H1 (cell line): Measurements from ENCODE around the gene POLN.

ENCODE experiments used
- CTCF ChIP-seq, 3 experiments: IDR thresholded peaks; 1 replicate in 2 of 3; 2 replicates in 1 of 3; pipeline versions ENCODE4 v1.5.1 to v1.6.1; 2011; ENCODE audit warnings: low read length in 3 of 3, mild to moderate bottlenecking in 3 of 3, inconsistent platforms in 2 of 3, low read depth in 1 of 3, moderate library complexity in 1 of 3; ENCODE audit not compliant: insufficient read depth in 1 of 3; ENCODE audit errors: control extremely low read depth in 1 of 3
- E2F6 ChIP-seq: IDR thresholded peaks from 2 replicates; pipeline ENCODE4 v1.6.1; 2012; ENCODE audit warnings: inconsistent platforms
- EZH2 ChIP-seq: fragments of 200-600 bp; sonication (generic); IDR thresholded peaks from 2 replicates; pipeline ENCODE4 v1.7.1; 2012; ENCODE audit warnings: low read depth, mild to moderate bottlenecking, moderate library complexity, low read length, inconsistent platforms; ENCODE audit not compliant: severe bottlenecking
- JUND ChIP-seq: IDR thresholded peaks from 2 replicates; pipeline ENCODE4 v1.6.1; 2011; ENCODE audit warnings: mild to moderate bottlenecking, improper control_type of control experiment, low read length
- MAFK ChIP-seq: IDR thresholded peaks from 2 replicates; pipeline ENCODE4 v1.6.1; 2012; ENCODE audit warnings: low read depth, mild to moderate bottlenecking, improper control_type of control experiment, low read length
- SIRT6 ChIP-seq: IDR thresholded peaks from one replicate; pipeline ENCODE4 v1.7.1; 2012; ENCODE audit warnings: low read length, inconsistent platforms
- TAF1 ChIP-seq: IDR thresholded peaks from 2 replicates; pipeline ENCODE4 v1.6.1; 2011; ENCODE audit warnings: mild to moderate bottlenecking, low read depth, low read length

GRCh38 chr4:2142630-2143427 is 99.1 kb downstream of the POLN start:
- TF ChIP-seq CTCF (IDR thresholded peaks at IDR 0.05; ENCODE audit: control extremely low read depth in 1 of 3, insufficient read depth in 1 of 3, low read depth in 1 of 3, low read length in 3 of 3) (no peak), E2F6 (no peak), SIRT6 (no peak), EZH2 (no peak), JUND (no peak), MAFK (no peak), TAF1 (no peak)
